Endodermal cell (in vitro differentiated cells): ENCODE measurements around the gene TPM4. TPM values are rescaled to one million over a fixed set of nuclear protein-coding genes. Genes with fewer than 3 reads are reported as not detected.
"Not testable (repeated sequence)": the region's sequence is repeated elsewhere in the genome, so short reads cannot be mapped to it uniquely, and the experiment has no call there.

Source experiments
- DNase-seq: peaks from one replicate; pipeline ENCODE4 v3.0.0-alpha.2; 2017
- H3K27ac ChIP-seq: 2 replicates; pipeline ENCODE4 v1.5.1; 2013; ENCODE audit warnings: mild to moderate bottlenecking, low read depth, low read length, moderate library complexity
- H3K27me3 ChIP-seq: 2 replicates; pipeline ENCODE4 v1.6.1; 2013; ENCODE audit warnings: mild to moderate bottlenecking, low read length, moderate library complexity; ENCODE audit not compliant: insufficient read depth, control insufficient read depth, poor library complexity, severe bottlenecking
- H3K36me3 ChIP-seq: 2 replicates; pipeline ENCODE4 v1.7.0; 2013; ENCODE audit warnings: mild to moderate bottlenecking, low read length, moderate library complexity; ENCODE audit not compliant: control insufficient read depth, insufficient read depth
- H3K4me1 ChIP-seq: one replicate; pipeline ENCODE4 v1.7.0; 2013; ENCODE audit warnings: low read length; ENCODE audit not compliant: control insufficient read depth, insufficient read depth
- H3K4me3 ChIP-seq: 2 replicates; pipeline ENCODE4 v1.5.1; 2013; ENCODE audit warnings: mild to moderate bottlenecking, low read length, moderate library complexity
- H3K9ac ChIP-seq: 2 replicates; pipeline ENCODE4 v1.6.1; 2013; ENCODE audit warnings: mild to moderate bottlenecking, low read length, moderate library complexity; ENCODE audit not compliant: poor library complexity, severe bottlenecking; ENCODE audit errors: extremely low read depth
- H3K9me3 ChIP-seq: 2 replicates; pipeline ENCODE4 v1.6.1; 2013; ENCODE audit warnings: mild to moderate bottlenecking, low read length, moderate library complexity; ENCODE audit not compliant: control insufficient read depth
- H3K27ac Mint-ChIP-seq: 2 replicates; pipeline ENCODE4 v1.8.0; 2020; ENCODE audit warnings: mixed read lengths
- H3K27me3 Mint-ChIP-seq: 2 replicates; pipeline ENCODE4 v1.8.0; 2021; ENCODE audit warnings: mild to moderate bottlenecking, mixed read lengths; ENCODE audit not compliant: insufficient read depth
- H3K36me3 Mint-ChIP-seq: 2 replicates; pipeline ENCODE4 v1.8.0; 2020; ENCODE audit warnings: low read depth, mixed read lengths
- H3K4me1 Mint-ChIP-seq: 2 replicates; pipeline ENCODE4 v1.8.0; 2020; ENCODE audit warnings: mixed read lengths
- H3K4me3 Mint-ChIP-seq: 2 replicates; pipeline ENCODE4 v1.8.0; 2020; ENCODE audit warnings: mild to moderate bottlenecking, moderate library complexity, mixed read lengths
- H3K9me3 Mint-ChIP-seq: 2 replicates; pipeline ENCODE4 v1.8.0; 2020; ENCODE audit warnings: mild to moderate bottlenecking, mixed read lengths
- CTCF ChIP-seq: fragments of 200-600 bp; sonication (generic); conservative IDR thresholded peaks from 2 replicates; pipeline ENCODE4 v1.5.0; 2021; ENCODE audit warnings: antibody characterized with exemption, mild to moderate bottlenecking
- WGBS, 2 experiments: methylation state at CpG; one replicate each; pipeline versions ENCODE4 v1.1.5 to v1.1.7; 2013; ENCODE audit warnings: missing lambda C conversion rate in 2 of 2, mixed read lengths in 1 of 2; ENCODE audit not compliant: insufficient coverage in 1 of 2, insufficient read length in 1 of 2; 5-methylcytosine and 5-hydroxymethylcytosine counted together
- total RNA-seq, 2 donors: library from RNA; stranded (reverse); fragmentation: NEBNext Ultra II Directional in 1 of 2; extraction: Animal tissue kit (Norgen Biotek cat#: 25700) in 1 of 2; gene quantifications; 2 replicates in 1 of 2; 3 replicates in 1 of 2; pipeline ENCODE4 v1.2.1, GENCODE V29; 2021

The TPM4 gene
- total RNA-seq, 2 donors from 2014 or later = 387 to 437 TPM

- Mint-ChIP-seq H3K36me3 (peaks cover 85% of the 10 kb centered on the region), H3K4me1 (peaks cover 4% of the 10 kb centered on the region), H3K27me3 (no peaks in the 10 kb centered on the region), H3K9me3 (no peaks in the 10 kb centered on the region), H3K4me3 (no peak overlapping the region), H3K27ac (no peak overlapping the region)
- no peak overlapping the region for H3K9ac ChIP-seq
- DNase-seq = no peak
- peaks cover 97% of the 10 kb centered on the region for H3K36me3 ChIP-seq
- TF ChIP-seq CTCF = no peak
- H3K4me1 ChIP-seq = no peaks in the 10 kb centered on the region
- no peaks in the 10 kb centered on the region for H3K27me3 ChIP-seq
- 92% methylated on average over 5 of the region's 6 CpGs; no CpG with 5 or more reads in 1 of the 2 experiments for WGBS, 2 experiments
- H3K9me3 ChIP-seq = no peaks in the 10 kb centered on the region
- no peak overlapping the region for H3K4me3 ChIP-seq
- H3K27ac ChIP-seq = no peak overlapping the region
Measured at GRCh38 chr19:16098821-16099220, 22.5 kb downstream of the TPM4 start.

DNA sequence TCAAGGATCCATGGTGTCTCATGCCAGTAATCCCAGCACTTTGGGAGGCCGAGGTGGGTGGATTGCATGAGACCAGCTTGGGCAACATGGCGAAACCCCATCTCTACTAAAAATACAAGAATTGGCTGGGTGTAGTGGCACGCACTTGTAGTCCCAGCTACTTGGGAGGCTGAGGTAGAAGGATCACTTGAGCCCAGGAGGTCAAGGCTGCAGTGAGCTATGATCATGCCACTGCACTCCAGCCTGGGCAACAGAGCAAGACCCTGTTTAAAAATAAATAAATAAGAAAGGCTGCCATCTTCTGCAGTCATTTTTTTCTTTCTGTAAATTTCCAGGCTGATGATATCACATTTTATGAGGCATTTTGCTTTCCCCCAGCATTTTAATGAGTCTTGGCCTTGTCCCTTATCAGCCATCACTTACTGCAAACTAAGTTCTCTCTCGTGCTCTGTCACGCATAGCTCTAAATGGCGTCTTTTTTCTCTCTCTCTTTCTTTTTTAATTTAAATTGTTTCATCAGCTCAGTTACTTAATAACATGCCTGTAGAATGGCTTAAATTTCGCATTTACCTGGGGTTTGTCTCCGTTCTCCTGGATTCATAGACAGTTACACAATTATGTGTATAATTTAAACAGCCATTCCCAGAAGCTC is 23.1 kb downstream of the TPM4 start:
- H3K36me3 Mint-ChIP-seq = peaks cover 80% of the 10 kb centered on the region
- H3K4me1 Mint-ChIP-seq, H3K27ac Mint-ChIP-seq, H3K27me3 ChIP-seq, DNase-seq, H3K4me1 ChIP-seq, H3K4me3 ChIP-seq, H3K27ac ChIP-seq, H3K4me3 Mint-ChIP-seq, H3K9me3 ChIP-seq, H3K27me3 Mint-ChIP-seq, H3K9ac ChIP-seq, H3K9me3 Mint-ChIP-seq: not testable (repeated sequence)
- WGBS, 2 experiments = 88 to 90% methylated on average over 6 to 8 of the region's 8 CpGs
- H3K36me3 ChIP-seq = peaks cover 92% of the 10 kb centered on the region

- TF ChIP-seq CTCF = no peak
- no peaks in the 10 kb centered on the region for H3K27me3 ChIP-seq
- H3K4me1 ChIP-seq = no peaks in the 10 kb centered on the region
- no peak overlapping the region for H3K4me3 ChIP-seq
- H3K36me3 Mint-ChIP-seq = peaks cover 69% of the 10 kb centered on the region
- H3K27ac Mint-ChIP-seq = no peak overlapping the region
- H3K4me3 Mint-ChIP-seq = no peak overlapping the region
- peaks cover 4% of the 10 kb centered on the region for H3K4me1 Mint-ChIP-seq
- H3K27ac ChIP-seq = no peak overlapping the region
- no peaks in the 10 kb centered on the region for H3K27me3 Mint-ChIP-seq
- WGBS, 2 experiments = 96 to 100% methylated on average over 1 to 4 of the region's 4 CpGs
- DNase-seq = no peak
- no peaks in the 10 kb centered on the region for H3K9me3 Mint-ChIP-seq
- peaks cover 81% of the 10 kb centered on the region for H3K36me3 ChIP-seq
- H3K9ac ChIP-seq = no peak overlapping the region
- no peaks in the 10 kb centered on the region for H3K9me3 ChIP-seq
Measured at GRCh38 chr19:16100524-16100923, 24.2 kb downstream of the TPM4 start.

- Mint-ChIP-seq H3K27ac (no peak overlapping the region), H3K9me3 (no peaks in the 10 kb centered on the region), H3K4me1 (peaks cover 8% of the 10 kb centered on the region)
Measured at GRCh38 chr19:16104722-16105121, 28.4 kb downstream of the TPM4 start.

More at GRCh38 chr19:16104722-16105121, 28.4 kb downstream of the TPM4 start:
- H3K27me3 ChIP-seq = no peaks in the 10 kb centered on the region
- no peak overlapping the region for H3K9ac ChIP-seq
- no peak overlapping the region for H3K4me3 ChIP-seq
- Mint-ChIP-seq H3K4me3 (no peak overlapping the region), H3K27me3 (no peaks in the 10 kb centered on the region), H3K36me3 (peaks cover 35% of the 10 kb centered on the region)
- TF ChIP-seq CTCF = no peak
- H3K27ac ChIP-seq = no peak overlapping the region
- 93 to 98% methylated on average over 6 of the region's 6 CpGs for WGBS, 2 experiments
- no peaks in the 10 kb centered on the region for H3K4me1 ChIP-seq
- DNase-seq = no peak
- peaks cover 41% of the 10 kb centered on the region for H3K36me3 ChIP-seq
- no peaks in the 10 kb centered on the region for H3K9me3 ChIP-seq
